GM18868 (cell line): ENCODE data around the gene FIBCD1.
"Not testable (repeated sequence)": the region's sequence is repeated elsewhere in the genome, so short reads cannot be mapped to it uniquely, and the experiment has no call there.

Experiments
- ATAC-seq: cut with Tn5 transposase; IDR thresholded peaks from one replicate; pipeline ENCODE4 v1.9.1; 2021; ENCODE audit warnings: mild to moderate bottlenecking, moderate library complexity; ENCODE audit not compliant: unreplicated experiment

Gene FIBCD1

GRCh38 chr9:130974697-130975096 lies 35.6 kb upstream of the FIBCD1 start:
- ATAC-seq, result no peak

GRCh38 chr9:130973686-130974281 lies 34.7 kb upstream of the FIBCD1 start:
- no peak for ATAC-seq

- ATAC-seq, result no peak
Measured at GRCh38 chr9:130972957-130973685, 34.1 kb upstream of the FIBCD1 start.

- ATAC-seq, result no peak
Measured at GRCh38 chr9:130972277-130972956, 33.4 kb upstream of the FIBCD1 start.

GRCh38 chr9:130971294-130971849 lies 32.3 kb upstream of the FIBCD1 start:
- ATAC-seq, result no peak

GRCh38 chr9:130970855-130971254 lies 31.8 kb upstream of the FIBCD1 start:
- ATAC-seq, result no peak

- no peak for ATAC-seq
Measured at GRCh38 chr9:130970052-130970451, 31.0 kb upstream of the FIBCD1 start.

DNA sequence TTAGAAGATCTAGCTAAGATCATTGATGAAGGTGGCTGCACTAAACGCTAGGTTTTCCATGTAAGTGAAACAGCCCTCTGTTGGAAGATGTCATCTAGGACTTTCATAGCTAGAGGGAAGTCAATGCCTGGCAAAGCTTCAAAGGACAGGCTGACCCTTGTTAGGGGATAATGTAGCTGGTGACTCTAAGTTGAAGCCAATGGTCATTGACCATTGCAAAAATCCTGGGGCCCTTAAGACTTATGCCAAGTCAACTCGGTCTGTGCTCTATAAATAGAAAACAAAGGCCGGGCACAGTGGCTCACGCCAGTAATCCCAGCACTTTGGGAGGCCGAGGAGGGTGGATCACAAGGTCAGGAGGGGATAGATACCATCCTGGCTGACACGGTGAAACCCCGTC lies 26.6 kb upstream of the FIBCD1 start:
- no peak for ATAC-seq

DNA sequence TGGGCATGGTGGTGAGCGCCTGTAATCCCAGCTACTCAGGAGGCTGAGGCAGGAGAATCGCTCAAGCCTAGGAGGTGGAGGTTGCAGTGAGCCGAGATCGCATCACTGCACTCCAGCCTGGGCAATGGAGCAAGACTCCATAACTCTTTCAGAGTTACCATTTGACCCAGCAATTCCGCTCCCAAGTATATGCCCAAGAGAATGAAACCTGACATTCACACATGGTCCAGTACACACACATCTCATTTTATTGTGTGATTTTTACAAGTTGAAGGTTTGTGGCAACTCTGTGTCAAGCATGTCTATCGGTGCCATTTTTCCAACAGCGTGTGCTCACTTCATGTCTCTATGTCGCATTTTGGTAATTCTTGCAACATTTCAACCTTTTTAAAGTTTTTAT lies 24.9 kb upstream of the FIBCD1 start:
- ATAC-seq, result no peak

DNA sequence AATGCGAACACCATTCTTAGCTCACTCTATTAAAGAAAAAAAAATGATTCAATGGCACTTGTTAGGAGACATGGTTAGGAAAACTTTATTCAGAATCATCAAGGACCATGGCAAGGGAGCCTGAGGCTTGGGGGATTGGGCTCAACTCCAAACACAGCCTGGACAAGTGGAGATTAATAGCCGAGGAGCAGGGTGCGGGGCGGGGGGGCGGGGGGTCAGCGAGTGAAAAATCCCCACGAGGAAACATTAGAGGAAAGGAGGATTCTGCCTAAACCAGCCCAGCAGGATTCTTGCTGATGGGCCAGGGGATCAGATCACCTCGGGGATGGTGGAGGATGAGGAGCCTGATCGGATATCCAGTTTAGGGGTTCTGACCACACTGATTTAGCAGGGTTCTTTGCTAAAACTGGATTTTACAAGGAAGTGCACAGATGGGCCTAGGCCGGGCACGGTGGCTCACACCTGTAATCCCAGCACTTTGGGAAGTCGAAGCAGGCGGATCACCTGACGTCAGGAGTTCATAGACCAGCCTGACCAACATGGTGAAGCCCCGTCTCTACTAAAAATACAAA lies 24.4 kb upstream of the FIBCD1 start:
- no peak for ATAC-seq

- no peak for ATAC-seq
Measured at GRCh38 chr9:130962418-130963316, 23.6 kb upstream of the FIBCD1 start.

GRCh38 chr9:130961511-130962300 lies 22.7 kb upstream of the FIBCD1 start:
- ATAC-seq, result no peak

DNA sequence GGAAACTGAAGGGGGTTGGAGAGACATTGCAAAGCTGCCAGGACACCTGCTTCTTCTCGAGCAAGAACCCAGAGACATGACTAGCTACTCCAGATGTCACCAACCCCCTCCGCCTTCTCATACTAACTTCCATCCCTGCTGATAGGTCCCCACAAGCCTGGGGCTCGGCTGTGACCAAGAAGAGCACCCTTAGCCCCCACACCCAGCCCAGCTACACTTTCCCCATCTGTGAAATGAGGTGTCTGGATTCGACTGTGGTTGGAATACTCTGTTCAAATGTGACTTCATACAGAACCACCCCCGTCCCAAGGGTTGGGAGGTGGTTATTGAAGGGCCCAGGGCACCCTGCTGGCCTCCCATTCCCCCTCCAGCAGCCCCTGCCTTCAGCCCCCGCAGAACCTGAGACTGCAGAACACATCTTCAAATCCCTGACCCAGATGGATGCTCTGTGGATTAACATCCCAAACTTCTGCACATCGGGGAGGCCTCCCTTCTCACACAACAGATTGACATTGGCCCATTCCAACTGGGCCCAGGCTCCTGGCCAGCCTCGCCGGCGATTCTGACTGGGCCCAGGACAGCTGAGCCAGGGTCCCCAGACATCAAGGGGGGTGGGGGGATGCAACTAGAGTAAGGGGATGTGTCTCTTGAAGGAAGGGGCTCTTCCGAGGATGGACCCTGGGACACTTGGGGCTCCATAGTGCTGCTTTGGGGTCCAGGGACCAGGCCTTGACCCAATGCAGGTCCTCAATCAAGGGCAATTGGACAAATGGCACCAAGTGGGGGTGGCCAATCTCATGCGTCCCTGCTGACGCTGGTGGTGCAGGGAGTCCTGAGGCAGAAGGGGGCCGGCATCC lies 21.7 kb upstream of the FIBCD1 start:
- ATAC-seq, result no peak

DNA sequence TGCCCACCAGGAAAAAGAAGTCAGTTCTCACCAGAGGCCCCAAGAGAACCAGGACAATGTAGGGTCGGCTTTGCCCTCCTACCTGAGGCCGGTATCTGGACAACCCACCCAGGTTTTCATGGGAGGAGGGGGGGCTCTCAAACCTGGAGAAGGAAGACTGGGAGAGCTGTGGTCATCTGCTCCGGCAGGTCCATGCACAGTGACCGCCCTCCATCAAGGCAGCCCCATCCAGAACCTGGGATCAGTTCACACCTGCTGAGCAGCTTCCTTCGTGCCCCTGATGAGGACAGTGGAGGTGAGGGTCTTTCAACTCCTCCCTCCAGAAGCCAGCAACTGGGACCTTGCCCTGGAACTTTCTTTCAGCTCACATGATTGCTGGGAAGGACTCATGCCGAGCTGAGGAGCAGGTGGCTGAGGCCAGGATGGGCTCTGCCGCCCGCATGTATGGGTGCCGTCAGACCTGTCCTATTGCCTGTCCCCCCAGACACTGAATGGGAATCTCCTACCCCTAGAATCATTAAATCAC lies 20.8 kb upstream of the FIBCD1 start:
- ATAC-seq, result no peak

- ATAC-seq, result not testable (repeated sequence)
Measured at GRCh38 chr9:130958564-130958963, 19.5 kb upstream of the FIBCD1 start.

DNA sequence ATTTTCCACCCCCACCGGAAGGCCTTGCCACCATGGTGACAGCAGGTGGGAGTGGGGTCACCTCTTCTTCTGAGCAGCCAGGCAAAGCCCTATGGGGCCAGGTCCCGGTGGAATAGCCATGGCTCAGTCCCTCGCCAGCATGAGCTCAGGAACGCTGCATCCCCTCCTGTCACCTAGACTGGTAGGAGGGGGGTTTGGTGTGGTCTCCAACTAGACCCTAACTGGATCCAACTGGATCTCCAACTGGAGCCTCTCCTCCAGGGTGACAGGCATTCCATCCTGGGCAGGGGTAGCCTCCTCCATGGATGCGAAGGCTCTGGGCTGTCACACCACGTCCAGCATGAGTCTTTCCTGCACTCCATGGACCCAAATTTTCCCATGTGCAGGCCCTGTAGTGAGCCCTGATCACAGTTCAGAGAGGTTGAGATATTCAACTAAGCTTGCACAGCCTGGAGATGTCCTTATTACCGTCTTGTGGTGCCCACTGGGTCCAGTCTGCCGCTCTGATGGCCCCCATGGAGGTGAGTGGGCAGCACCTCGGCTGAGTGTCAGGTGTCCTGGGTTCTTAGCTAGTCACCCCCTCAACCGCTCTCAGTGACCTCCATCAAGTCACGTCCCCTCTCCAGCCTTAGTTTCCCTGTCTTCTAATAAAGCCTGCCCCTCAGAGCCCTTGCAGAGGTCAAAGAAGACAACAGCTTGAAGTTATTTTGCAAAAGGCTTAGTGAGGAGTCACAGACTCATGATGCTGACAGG lies 18.6 kb upstream of the FIBCD1 start:
- ATAC-seq, result no peak

DNA sequence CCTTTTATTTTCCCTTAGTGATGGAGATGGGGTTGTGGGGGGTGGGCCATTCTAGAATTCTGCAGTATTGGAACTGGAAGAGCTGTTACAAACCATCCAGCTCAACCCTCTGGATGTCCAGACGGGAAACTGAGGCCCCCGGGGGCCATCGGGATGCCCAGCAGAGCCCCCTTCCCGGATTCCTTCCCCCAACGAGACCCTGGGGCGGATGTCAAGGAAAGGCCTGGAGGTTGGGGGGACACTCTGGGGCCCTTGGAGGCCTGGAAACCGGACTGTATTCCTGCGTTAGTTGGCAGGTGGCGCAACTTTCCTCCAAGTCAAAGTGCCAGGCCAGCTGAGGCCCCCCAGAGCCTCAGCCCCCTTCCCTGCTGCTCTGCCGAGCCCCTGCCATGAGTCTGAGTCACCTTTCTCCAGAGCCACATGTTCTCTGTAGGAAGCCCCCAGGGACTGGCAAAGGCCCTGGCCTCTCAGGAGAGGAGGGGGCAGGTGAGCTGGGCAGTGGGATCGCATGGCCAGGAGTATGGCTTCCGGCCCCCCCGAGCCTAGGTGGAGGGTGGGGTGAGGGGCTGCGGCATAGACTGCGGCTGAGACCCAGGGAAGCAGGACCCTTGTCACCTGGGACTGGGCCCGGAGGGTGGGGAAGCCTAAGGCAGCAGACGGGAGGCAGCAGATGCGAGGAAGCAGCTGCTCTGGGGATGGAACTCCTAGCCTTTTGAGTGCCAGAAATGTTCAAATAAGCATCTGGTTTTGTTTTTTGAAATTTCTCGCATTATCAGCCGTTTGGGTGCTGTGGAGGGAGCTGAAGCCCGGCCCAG lies 17.8 kb upstream of the FIBCD1 start:
- no peak for ATAC-seq
